Right lobe of liver (tissue), 6 donors: Measurements from ENCODE around the gene TAB2. TPM values are rescaled to one million over a fixed set of nuclear protein-coding genes. Genes with fewer than 3 reads are reported as not detected.
A peak's percentile ranks its signal among the peaks of the same experiment; 100 is the strongest.

Experiments
- ATAC-seq, 4 donors: fragments of 200-7000 bp; cut with Tn5 transposase; one replicate each; pipeline ENCODE4 v1.9.1; 2020; ENCODE audit warnings: mild to moderate bottlenecking in 4 of 4, moderate library complexity in 4 of 4
- DNase-seq, 3 donors: peaks; one replicate each; pipeline ENCODE4 v3.0.0-alpha.2; 2020
- H3K27ac ChIP-seq, 3 donors: fragments of 200-600 bp; one replicate each; pipeline ENCODE4 v1.8.0; 2022
- H3K27me3 ChIP-seq, 2 donors: fragments of 200-600 bp; one replicate each; pipeline ENCODE4 v1.8.0; 2022
- H3K36me3 ChIP-seq, 4 donors: fragments of 200-600 bp; sonication (generic) in 1 of 4; one replicate each; pipeline versions ENCODE4 v1.5.1 to v1.8.0; 2017 to 2022; ENCODE audit warnings: control low read depth in 1 of 4
- H3K4me1 ChIP-seq, 4 donors: fragments of 200-600 bp; sonication (generic) in 1 of 4; one replicate each; pipeline versions ENCODE4 v1.5.1 to v1.8.0; 2017 to 2022; ENCODE audit warnings: control low read depth in 1 of 4
- H3K4me3 ChIP-seq, 3 donors: fragments of 200-600 bp; one replicate each; pipeline ENCODE4 v1.8.0; 2022
- H3K9me3 ChIP-seq, 4 donors: fragments of 200-600 bp; sonication (generic) in 1 of 4; one replicate each; pipeline versions ENCODE4 v1.5.1 to v1.8.0; 2017 to 2022; ENCODE audit warnings: control low read depth in 1 of 4
- CTCF ChIP-seq, 4 donors: fragments of 200-600 bp in 3 of 4; fragments of 450-650 bp in 1 of 4; IDR thresholded peaks; one replicate each; pipeline versions ENCODE4 v1.5.1 to v1.8.0; 2016 to 2022; ENCODE audit warnings: antibody characterized with exemption in 4 of 4, mild to moderate bottlenecking in 2 of 4
- POLR2A ChIP-seq: fragments of 450-650 bp; IDR thresholded peaks from one replicate; pipeline ENCODE4 v1.6.1; 2017; ENCODE audit warnings: antibody characterized with exemption, mild to moderate bottlenecking
- WGBS: methylation state at CpG from one replicate; pipeline ENCODE4 v1.1.6; 2018; ENCODE audit warnings: low coverage, low lambda C conversion rate; ENCODE audit not compliant: insufficient coverage; ENCODE audit errors: missing lambda C conversion rate; 5-methylcytosine and 5-hydroxymethylcytosine counted together
- intact Hi-C, 2 donors: fragments of 100-400 bp; cut with DNase I; formaldehyde crosslinking; loops; one replicate each; pipeline versions ENCODE4 v1.11.2 to v1.14.1; 2022
- total RNA-seq, 6 experiments: library from RNA; depleted of rRNA in 2 of 6; stranded (reverse); fragments of >200 nt in 2 of 6; fragmentation: NEBNext Ultra II Directional in 3 of 6; extraction: Animal tissue kit (Norgen Biotek cat#: 25700) in 3 of 6; gene quantifications; one replicate each; pipeline versions ENCODE4 v1.1.0 to v1.2.4, GENCODE V29; 2016 to 2023
- donor health status: DM: no; HTN: yes; CAD: no.
- donor health status: DM: no; HTN: no; CAD: no.
- donor health status: DM: no; HTN: no; CAD: no.
- donor health status: DM: no; HTN: yes; CAD: no.
- donor health status: DM: no; HTN: yes; CAD: no.

Gene TAB2
- total RNA-seq, 6 experiments from 2014 or later = 25.5 to 33.1 (median 30.2) TPM

GRCh38 chr6:149385998-149386646, 68.6 kb downstream of the TAB2 start:
- intact Hi-C loops = no loop called here
- no peak for DNase-seq
- H3K36me3 ChIP-seq = no peaks in the 10 kb centered on the region
- no peaks in the 10 kb centered on the region for H3K27me3 ChIP-seq
- TF ChIP-seq POLR2A = no peak
- no peak for TF ChIP-seq CTCF (IDR thresholded peaks at IDR 0.05)
- no peaks in the 10 kb centered on the region for H3K4me1 ChIP-seq
- no peak overlapping the region for H3K27ac ChIP-seq
- H3K9me3 ChIP-seq = no peaks in the 10 kb centered on the region
- WGBS = 100% methylated on average over 5 of the region's 5 CpGs
- no peak for ATAC-seq
- H3K4me3 ChIP-seq = no peak overlapping the region

DNA sequence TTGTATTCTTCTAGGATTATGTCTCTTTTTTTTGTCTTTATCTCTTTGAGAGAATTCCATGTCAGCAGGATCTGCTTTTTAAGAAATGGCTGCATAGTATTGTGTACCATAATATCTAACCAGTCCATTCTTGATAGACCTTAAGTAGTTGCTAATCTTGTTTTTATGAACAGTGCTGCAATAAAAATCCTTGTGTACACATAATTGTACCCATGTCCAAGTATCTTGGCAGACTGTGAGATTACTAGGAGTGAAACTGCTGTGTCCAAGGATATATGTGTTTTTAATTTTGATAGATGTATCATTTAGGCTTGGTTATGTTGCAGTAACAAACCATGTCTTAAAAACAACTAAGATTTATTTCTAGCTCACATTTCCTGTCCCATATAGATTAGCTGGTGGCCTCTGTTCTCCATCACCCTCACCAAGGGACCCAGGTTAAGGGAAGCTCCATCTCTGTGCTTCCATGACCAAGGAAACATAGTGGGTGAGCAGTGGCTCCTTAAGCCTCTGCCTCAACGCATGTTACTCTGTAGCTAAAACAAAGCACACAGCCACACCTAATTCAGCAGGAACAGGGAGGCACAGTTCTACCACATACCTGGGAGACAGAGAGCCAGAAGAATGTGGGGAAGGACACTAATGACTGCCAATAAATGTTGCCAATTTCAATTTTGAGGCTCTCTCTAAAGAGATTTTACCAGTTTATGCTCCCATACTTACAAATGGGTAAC, 70.4 kb downstream of the TAB2 start:
- Histone ChIP-seq H3K27ac (no peak overlapping the region), H3K27me3 (no peaks in the 10 kb centered on the region), H3K9me3 (no peaks in the 10 kb centered on the region), H3K36me3 (no peaks in the 10 kb centered on the region), H3K4me3 (no peak overlapping the region), H3K4me1 (peaks cover 0 to 5% (median under 1%) of the 10 kb centered on the region in 4 donors)
- TF ChIP-seq POLR2A = no peak
- no peak for TF ChIP-seq CTCF (IDR thresholded peaks at IDR 0.05)
- intact Hi-C loops = no loop called here
- no peak for DNase-seq
- 83% methylated on average over 1 of the region's 1 CpG for WGBS
- no peak for ATAC-seq

DNA sequence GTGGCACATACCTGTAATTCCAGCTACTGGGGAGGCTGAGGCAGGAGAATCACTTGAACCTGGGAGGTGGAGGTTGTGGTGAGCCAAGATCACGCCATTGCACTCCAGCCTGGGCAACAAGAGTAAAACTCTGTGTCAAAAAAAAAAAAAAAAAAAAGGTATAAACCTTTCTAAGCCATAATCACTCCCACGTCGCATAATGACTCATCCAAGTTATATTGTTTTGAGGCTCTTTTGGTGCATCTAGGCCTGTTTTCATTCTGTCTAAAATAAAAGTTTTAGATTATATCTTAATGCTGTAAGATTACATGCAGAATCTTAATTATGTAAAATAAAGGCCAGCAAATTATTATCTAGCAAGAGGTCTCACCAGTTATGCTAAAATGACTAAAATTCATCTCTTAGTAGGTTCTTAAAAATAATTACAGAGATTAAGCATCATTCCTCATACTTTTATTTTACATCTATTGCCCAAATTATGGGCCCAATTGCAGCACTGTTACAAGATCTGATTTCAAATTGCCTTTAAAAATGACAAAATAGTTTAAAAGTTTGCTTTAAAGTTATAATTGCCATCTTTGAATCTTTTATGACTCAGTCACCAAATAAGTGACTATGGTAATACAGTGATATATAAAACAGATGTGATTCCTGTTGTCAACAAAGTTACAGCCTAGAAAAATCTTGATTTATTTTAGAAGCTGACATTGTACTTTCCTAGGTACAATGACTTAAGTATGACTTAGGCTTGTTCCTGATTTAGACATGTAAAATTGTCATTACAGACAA, 72.2 kb downstream of the TAB2 start:
- Histone ChIP-seq H3K4me3 (no peak overlapping the region), H3K4me1 (peaks cover 0 to 13% (median 5%) of the 10 kb centered on the region in 4 donors), H3K9me3 (no peaks in the 10 kb centered on the region), H3K36me3 (no peaks in the 10 kb centered on the region), H3K27me3 (no peaks in the 10 kb centered on the region), H3K27ac (no peak overlapping the region)
- DNase-seq = no peak
- intact Hi-C loops = no loop called here
- WGBS = 92% methylated on average over 3 of the region's 3 CpGs
- TF ChIP-seq CTCF (IDR thresholded peaks at IDR 0.05) (no peak), POLR2A (no peak)
- ATAC-seq = no peak

DNA sequence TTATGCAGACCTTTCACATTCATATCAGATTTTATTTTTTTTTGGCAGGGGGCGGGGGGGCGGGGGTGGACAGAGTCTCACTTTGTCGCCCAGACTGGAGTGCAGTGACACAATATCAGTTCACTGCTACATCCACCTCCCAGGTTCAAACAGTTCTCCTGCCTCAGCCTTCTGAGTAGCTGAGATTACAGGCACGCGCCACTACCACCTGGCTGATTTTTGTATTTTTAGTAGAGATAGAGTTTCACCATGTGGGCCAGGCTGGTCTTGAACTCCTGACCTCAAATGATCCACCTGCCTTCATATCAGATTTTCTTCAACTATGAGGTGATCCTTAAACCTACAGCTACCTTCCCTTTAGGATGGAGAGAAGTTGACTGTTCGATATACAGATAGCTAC, 74.6 kb downstream of the TAB2 start:
- DNase-seq (no peak), ATAC-seq (peak in 2 of 4 donors; percentile 17 to 34)
- TF ChIP-seq CTCF (IDR thresholded peaks at IDR 0.05) (no peak), POLR2A (no peak)
- no peak overlapping the region for H3K4me3 ChIP-seq
- H3K27me3 ChIP-seq = no peaks in the 10 kb centered on the region
- no peak overlapping the region for H3K27ac ChIP-seq
- H3K4me1 ChIP-seq = peaks cover 0 to 14% (median 6%) of the 10 kb centered on the region in 4 donors
- WGBS = 48% methylated on average over 6 of the region's 6 CpGs
- no peaks in the 10 kb centered on the region for H3K9me3 ChIP-seq
- intact Hi-C loops = no loop called here
- H3K36me3 ChIP-seq = no peaks in the 10 kb centered on the region
